Gastroesophageal sphincter (tissue), 3 donors: ENCODE results near the gene OXER1.

Experiments used
- CTCF ChIP-seq, 4 experiments: fragments of 200-600 bp in 2 of 4; fragments of 450-650 bp in 2 of 4; sonication (generic) in 1 of 4; IDR thresholded peaks; one replicate each; pipeline ENCODE4 v1.5.1; 2017 to 2019; ENCODE audit warnings: antibody characterized with exemption in 4 of 4, mild to moderate bottlenecking in 2 of 4, moderate library complexity in 2 of 4
- EP300 ChIP-seq: sonication (generic); formaldehyde crosslinking; IDR thresholded peaks from one replicate; pipeline ENCODE4 v1.6.1; 2017; ENCODE audit warnings: antibody characterized with exemption, mild to moderate bottlenecking
- POLR2A ChIP-seq, 2 donors: fragments of 450-650 bp; IDR thresholded peaks; one replicate each; pipeline ENCODE4 v1.6.1; 2017; ENCODE audit warnings: antibody characterized with exemption in 2 of 2, mild to moderate bottlenecking in 2 of 2, moderate library complexity in 1 of 2
- POLR2AphosphoS5 ChIP-seq: sonication (generic); formaldehyde crosslinking; IDR thresholded peaks from one replicate; pipeline ENCODE4 v1.6.1; 2017; ENCODE audit warnings: antibody characterized with exemption

- TF ChIP-seq CTCF (IDR thresholded peaks at IDR 0.05) = no peak
- TF ChIP-seq EP300 = no peak
- TF ChIP-seq POLR2AphosphoS5 = no peak
- TF ChIP-seq POLR2A (IDR thresholded peaks at IDR 0.05) = no peak
Measured at GRCh38 chr2:42762155-42762554, 1.8 kb downstream of the OXER1 start.
